ENCODE measurements around the gene FGD3. TPM values are rescaled to one million over a fixed set of nuclear protein-coding genes. Genes with fewer than 3 reads are reported as not detected.

Gene FGD3
- total RNA-seq, 1 experiment from 2014 or later = 1.8 TPM

DNA sequence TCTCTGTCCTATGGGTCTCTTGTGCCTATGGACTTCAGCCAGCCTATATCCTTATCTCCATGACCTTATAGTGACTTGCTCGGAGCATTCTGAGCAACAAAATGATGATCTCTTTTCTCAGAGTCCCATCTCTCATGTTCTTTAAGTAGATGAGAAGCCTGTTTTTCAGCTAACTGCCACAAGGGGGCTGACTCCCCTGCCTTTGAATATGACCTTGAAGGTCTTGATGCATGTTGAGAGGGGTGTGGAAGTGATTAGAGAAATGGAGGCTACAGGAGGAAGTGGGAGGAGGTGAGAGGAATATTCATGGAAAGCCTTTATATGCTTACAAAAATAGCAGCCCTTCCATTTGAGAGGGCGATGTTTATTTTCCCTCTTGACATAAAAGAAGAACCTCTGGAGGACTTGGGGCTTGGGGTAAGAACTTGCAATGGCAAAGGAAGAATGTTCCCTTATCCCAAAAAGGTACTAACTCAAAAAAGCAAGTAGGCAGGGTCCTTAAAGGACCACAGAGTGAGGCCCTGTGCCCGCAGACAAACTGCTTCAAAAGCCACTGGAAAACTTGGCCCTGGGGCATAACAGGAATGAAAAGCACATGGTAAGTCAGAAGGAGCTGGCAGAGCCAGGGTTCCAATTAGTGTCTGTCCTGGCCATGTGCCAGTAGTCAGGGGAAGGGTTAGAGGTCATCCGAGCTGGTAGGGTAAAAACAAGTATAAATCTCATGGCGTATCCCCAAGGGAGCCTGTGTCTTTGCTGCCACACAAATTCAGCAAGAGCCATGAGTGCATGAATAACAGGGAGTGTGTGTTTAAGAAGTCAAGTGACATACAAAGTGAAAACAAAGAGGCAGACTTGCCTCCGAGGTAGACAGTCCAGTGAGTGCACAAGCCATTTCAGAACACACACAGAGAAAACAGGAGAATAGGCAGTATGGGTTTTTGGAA is 39.1 kb downstream of the FGD3 start:
- H3K9me3 ChIP-seq (ENCODE audit: control insufficient read depth, low read depth, low read length) = peaks cover 36% of the 10 kb centered on the region
- H3K14ac ChIP-seq (ENCODE audit: insufficient read depth, low read length) = no peak overlapping the region
- no peak overlapping the region for H2BK5ac ChIP-seq (ENCODE audit: insufficient read length, low read length)
- no peaks in the 10 kb centered on the region for H3K27me3 ChIP-seq (ENCODE audit: insufficient read depth, low read length)
- no peak overlapping the region for H2AK5ac ChIP-seq (ENCODE audit: insufficient read length, low read length)
- no peak overlapping the region for H3K4ac ChIP-seq (ENCODE audit: low read depth, low read length)
- WGBS (ENCODE audit: extremely low coverage, insufficient read length, low lambda C conversion rate) = no CpG with 5 or more reads among the region's 6 CpGs
- no peak overlapping the region for H3T11ph ChIP-seq (ENCODE audit: low read length)
- no peak overlapping the region for H2BK20ac ChIP-seq (ENCODE audit: low read depth, low read length, poor library complexity, severe bottlenecking)
- H3K56ac ChIP-seq (ENCODE audit: insufficient read length, low read depth, low read length) = peak overlapping the region; percentile 63
- H3K4me1 ChIP-seq (ENCODE audit: insufficient read depth, low read length) = peaks cover 2% of the 10 kb centered on the region; the same call in 1 of the 2 replicates
- no peak overlapping the region for H4K8ac ChIP-seq (replicated peaks; ENCODE audit: insufficient read length, low read depth, low read length)
- H4K91ac ChIP-seq (ENCODE audit: insufficient read length, low read depth, low read length) = no peak overlapping the region
- no peaks in the 10 kb centered on the region; the same call in 1 of the 2 replicates for H3K27me3 Mint-ChIP-seq (ENCODE audit: low read depth)
- H3K79me1 ChIP-seq (ENCODE audit: insufficient read depth, low read depth, low read length, poor library complexity, severe bottlenecking) = no peaks in the 10 kb centered on the region
- no peak overlapping the region for H4K5ac ChIP-seq (ENCODE audit: insufficient read length, low read depth, low read length)
- H3K4me2 ChIP-seq (ENCODE audit: insufficient read depth, insufficient read length, low read length) = no peak overlapping the region
- no peak overlapping the region for H3K4me3 Mint-ChIP-seq
- no peak for DNase-seq
- H3K23me2 ChIP-seq (ENCODE audit: insufficient read length, low read depth, low read length, poor library complexity, severe bottlenecking) = no peaks in the 10 kb centered on the region
- no peak overlapping the region for H2BK120ac ChIP-seq (ENCODE audit: low read depth, low read length, poor library complexity, severe bottlenecking)
- no peak overlapping the region for H3K27ac ChIP-seq (ENCODE audit: insufficient read length, low read depth, low read length)
- no peaks in the 10 kb centered on the region for H4K20me1 ChIP-seq (ENCODE audit: control insufficient read depth, insufficient read depth, insufficient read length)
- no peak overlapping the region for H3K27ac Mint-ChIP-seq
- H3K9me3 Mint-ChIP-seq = peaks cover 72 to 84% of the 10 kb centered on the region in 2 experiments
- no peak overlapping the region for H3K23ac ChIP-seq (ENCODE audit: insufficient read length, low read depth, low read length)
- no peak overlapping the region for H2BK12ac ChIP-seq (ENCODE audit: insufficient read length, low read depth, low read length)
- no peaks in the 10 kb centered on the region for H3K79me2 ChIP-seq (ENCODE audit: insufficient read depth, low read length)
- no peak overlapping the region for H3K9ac ChIP-seq (ENCODE audit: extremely low read depth, insufficient read length, low read length)
- H3K4me1 Mint-ChIP-seq = peaks cover 36% of the 10 kb centered on the region in 2 experiments
- H2BK15ac ChIP-seq (ENCODE audit: low read depth, low read length) = no peak overlapping the region
- no peak overlapping the region for H3K18ac ChIP-seq (ENCODE audit: insufficient read length, low read depth, low read length)
- no peak overlapping the region for H2AFZ ChIP-seq (ENCODE audit: low read length)
- TF ChIP-seq, protein P1, sequence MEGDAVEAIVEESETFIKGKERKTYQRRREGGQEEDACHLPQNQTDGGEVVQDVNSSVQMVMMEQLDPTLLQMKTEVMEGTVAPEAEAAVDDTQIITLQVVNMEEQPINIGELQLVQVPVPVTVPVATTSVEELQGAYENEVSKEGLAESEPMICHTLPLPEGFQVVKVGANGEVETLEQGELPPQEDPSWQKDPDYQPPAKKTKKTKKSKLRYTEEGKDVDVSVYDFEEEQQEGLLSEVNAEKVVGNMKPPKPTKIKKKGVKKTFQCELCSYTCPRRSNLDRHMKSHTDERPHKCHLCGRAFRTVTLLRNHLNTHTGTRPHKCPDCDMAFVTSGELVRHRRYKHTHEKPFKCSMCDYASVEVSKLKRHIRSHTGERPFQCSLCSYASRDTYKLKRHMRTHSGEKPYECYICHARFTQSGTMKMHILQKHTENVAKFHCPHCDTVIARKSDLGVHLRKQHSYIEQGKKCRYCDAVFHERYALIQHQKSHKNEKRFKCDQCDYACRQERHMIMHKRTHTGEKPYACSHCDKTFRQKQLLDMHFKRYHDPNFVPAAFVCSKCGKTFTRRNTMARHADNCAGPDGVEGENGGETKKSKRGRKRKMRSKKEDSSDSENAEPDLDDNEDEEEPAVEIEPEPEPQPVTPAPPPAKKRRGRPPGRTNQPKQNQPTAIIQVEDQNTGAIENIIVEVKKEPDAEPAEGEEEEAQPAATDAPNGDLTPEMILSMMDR (conservative IDR thresholded peaks at IDR 0.05) = peak; percentile 67
- peaks cover 38 to 72% (median 57%) of the 10 kb centered on the region in 3 experiments for H3K36me3 Mint-ChIP-seq (ENCODE audit: insufficient read depth in 1 of 3, low read depth in 3 of 3)
